H4 (cell line): ENCODE data around the gene PLA2G2E. TPM values are rescaled to one million over a fixed set of nuclear protein-coding genes. Genes with fewer than 3 reads are reported as not detected.
"Not testable (repeated sequence)": the region's sequence is repeated elsewhere in the genome, so short reads cannot be mapped to it uniquely, and the experiment has no call there.

ENCODE experiments used
- DNase-seq: peaks from one replicate; pipeline ENCODE4 v3.0.0-alpha.2; 2015; ENCODE audit warnings: low spot score
- total RNA-seq: library from RNA; depleted of rRNA; stranded (reverse); fragments of >200 nt; shearing (Covaris generic); gene quantifications from 2 replicates; pipeline ENCODE4 v1.2.3, GENCODE V29; 2014

The PLA2G2E gene
- total RNA-seq, 1 experiment from 2014 or later, result not detected

DNA sequence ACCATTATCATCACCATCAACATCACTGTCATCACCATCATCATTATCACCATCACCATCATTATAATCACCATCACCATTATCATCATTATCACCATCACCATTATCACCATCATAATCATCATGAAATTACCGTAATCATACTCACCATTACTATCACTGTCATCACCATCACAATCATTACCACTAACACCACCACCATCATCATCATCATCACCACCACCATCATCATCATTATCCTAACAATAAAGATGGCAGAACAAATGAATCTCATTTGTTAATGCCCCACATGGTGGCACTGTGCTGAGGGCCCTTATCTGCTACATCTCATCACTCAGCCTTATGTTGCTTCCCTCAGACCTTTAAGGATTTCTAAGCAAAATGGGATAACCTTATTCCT, 9.4 kb upstream of the PLA2G2E start:
- DNase-seq, result no peak

DNA sequence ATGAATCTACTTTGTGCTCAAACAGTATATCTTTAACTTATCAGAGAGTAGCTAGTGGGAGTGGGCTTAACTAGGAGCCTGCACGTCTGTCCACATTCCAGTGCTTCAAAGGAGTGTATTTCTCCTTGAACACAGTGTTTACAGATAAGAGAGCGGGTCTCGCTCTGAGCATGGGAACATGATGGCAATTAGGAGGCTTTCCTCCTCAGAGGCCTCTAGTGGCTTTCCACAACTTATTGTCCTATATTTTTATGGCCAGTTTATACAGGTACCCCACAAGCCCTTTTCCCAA, 3.7 kb upstream of the PLA2G2E start:
- not testable (repeated sequence) for DNase-seq

DNA sequence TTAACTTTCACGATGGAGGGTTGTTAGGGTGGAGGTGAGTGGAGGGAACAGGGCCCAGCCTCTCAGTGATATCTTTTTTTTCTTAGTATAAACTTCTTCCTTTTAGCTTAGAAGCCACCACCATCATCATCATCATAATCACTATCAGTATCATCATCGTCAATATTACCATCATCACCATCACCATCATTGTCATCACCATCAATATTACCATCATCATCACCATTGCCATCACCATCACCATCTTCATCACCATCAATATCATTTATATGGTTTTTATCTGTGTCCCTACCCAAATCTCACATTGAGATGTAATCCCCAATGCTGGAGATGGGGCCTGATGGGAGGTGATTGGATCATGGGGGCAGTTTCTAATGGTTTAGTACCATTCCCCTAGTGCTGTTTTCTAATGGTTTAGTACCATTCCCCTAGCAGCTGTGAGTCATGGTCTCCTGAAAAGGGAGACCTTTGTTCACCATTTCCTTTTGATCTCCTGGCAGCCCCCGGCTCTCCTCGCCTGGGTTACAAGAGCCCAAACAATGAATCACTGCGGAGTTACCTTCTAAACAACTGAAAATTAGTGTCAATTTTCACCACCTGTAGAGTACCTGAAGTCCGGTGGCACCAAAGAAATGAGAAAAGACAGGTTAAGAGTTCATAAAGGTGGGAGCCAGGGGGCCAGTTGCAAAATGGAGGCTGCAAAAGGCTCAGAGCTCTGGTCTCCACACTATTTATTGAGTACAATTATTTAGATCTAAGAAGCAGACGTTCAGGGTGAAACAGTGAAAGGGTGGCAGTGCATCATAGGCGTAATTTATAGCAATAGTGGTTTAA, 3.1 kb upstream of the PLA2G2E start:
- DNase-seq, result no peak

DNA sequence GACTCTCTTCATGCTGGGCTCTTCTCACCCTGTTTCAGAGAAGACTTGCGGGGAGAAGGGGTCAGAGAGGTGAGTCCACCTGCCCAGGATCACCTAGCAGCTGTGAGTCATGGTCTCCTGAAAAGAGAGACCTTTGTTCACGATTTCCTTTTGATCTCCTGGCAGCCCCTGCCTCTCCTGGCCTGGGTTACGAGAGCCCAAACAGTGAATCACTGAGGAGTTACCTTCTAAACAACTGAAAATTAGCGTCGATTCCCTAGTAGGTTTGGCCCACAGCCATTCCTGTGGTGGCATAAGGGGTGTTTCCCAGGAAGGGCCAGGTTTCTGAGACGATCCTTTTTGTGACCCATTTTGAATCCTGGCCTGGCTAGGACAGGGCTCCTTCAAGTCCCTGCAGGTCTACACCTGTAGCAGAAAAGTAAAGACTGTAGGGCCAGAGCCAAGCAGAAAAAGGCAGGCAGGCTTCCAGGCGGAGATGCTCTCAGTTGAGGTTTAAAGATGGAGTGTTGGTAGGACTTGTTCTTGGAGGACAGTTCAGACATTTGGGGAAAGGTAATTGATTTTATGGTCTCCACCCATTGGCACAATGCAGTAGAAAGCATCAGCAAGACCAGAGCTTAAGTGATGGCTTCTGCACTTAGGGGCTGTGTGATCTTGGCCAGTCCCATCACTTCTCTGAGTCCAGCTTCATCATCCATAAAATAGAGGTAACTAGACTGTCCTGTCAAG, 2.1 kb upstream of the PLA2G2E start:
- DNase-seq, result peak; percentile 37

DNA sequence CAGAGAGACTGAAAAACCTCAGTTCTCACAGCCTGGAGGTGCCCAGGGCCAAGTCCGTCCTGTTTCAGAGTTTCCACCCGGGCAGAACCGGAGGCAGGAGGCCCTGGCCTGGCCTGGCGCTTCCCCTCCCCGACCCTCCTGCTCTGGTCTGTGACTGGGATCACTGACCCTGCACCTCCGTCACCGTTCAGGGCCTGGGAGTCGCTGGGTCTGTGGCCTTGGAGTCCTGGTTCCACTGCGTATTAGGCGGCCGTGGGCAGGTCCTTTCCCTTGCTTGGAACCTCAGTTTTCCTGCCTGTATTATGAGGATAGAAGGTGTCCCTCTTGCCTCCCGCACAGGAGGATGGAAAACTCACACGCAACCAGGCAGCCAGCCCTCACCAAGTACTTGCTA, 533 bp upstream of the PLA2G2E start:
- no peak for DNase-seq

DNA sequence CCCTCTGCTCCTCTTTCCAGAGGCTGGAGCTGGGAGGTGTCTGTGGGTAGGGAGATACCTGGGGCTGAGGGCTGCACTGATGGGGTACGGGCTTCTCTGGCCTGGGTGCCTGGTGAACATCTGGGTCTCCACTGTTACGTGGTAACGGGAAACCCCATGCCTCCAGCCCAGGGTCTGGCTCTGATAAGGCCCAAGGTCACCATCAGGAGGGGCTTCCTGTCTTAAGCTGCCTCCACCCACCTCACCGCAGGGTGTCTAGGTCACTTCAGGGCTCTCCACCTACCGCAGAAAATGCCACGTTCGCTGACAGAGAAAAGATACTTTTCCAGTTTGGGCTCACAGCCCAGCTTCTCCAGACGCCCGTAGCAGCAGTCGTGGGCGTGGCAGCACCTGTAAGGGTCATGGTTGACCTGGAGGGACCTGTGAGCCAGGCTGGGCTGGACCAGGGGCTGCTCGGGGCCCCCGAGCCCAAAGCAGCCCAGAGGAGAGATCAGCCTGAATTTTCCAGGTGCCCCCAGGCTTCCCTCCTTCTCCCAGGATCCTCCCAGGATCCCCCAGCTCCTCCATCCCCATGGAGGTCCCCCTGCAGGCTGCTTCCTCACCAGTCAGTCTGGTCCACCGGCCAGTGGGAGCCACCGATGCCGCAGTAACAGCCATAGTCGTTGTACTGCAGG, 1.3 kb downstream of the PLA2G2E start:
- DNase-seq, result no peak

DNA sequence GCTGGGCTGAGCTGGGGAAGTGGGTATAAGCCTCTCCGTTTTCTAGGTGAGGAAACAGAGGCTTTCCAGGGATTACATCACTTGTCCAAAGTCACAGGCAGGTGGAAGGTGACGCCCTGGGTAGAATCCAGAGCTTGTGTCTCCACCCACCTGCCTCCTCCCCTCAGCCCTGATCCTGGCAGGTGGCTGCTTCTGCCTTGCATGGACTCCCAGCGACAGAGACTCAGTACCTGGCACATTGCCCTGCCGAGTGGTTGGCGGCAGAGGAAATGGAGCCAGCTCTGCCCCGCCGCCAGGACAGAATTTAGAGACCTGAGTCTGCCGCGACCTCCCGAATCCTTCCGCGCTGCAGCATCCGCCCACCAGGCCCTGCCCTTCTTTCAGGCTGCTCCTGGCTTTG, 2.1 kb downstream of the PLA2G2E start:
- no peak for DNase-seq

DNA sequence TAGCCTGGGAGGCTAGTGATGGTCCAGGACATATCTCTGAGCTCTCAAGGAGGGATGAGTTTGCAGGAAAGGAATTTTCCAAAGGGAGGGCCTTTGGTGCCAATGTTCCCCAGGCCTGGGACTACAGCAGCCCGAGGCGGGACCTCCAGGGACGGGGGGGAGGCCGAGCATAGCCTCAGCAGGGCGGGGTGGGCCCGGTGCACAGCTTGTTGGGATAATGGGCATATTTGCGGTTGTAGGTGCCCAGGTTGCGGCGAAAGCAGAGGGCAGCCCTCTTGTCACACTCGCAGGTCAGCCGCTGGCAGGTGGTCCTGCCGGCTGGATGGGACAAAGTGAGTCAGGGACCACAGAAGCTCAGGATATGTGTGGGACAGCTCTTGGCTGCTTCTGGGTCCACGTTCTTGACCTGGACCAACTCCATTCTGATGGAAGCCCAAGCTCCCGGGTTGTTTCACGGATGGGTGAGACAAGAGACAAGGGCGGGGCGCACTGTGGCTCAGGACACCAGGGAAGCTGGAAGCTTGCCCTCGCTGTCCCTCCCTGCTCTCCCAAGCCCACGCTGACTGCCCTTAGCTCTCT, 3.2 kb downstream of the PLA2G2E start:
- DNase-seq, result no peak

DNA sequence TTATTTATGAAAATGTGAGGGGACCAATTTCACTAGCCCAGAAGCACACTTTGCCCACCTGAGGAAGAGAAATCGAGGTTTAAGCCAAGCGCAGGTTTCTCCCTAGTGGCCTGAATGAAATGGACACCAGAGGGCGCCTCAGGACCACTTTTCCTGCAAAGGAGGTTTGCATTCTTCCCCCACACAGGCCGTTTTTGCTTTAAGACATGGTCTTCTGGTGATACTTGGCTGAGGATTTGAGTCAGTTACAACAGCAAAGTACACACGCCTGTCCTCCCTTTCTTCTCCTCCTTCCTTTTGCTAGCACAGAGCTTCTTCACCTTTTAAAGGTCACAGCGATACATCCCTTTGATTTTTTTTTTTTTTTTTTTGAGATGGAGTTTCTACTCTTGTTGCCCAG, 5.4 kb downstream of the PLA2G2E start:
- peak; percentile 54 for DNase-seq

DNA sequence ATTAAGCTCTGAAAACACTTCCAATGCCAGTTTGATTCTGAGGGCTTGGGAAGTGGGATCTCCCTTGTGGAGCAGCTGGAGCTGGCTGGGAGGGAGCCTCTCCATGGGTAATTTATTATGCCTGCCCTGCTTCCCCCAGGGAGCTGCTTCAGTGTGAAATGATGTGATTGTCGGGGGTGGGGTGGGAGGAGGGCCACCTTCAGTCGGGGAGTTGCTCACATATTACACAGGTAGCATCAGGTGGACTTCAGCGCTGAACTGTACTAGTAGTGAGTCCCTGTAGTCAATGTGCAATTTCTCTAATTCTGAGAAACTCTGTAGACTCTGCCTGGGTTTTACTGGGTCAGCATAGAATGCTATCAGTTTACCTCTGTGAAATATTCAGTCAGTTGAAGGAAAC, 12.8 kb downstream of the PLA2G2E start:
- DNase-seq, result no peak

DNA sequence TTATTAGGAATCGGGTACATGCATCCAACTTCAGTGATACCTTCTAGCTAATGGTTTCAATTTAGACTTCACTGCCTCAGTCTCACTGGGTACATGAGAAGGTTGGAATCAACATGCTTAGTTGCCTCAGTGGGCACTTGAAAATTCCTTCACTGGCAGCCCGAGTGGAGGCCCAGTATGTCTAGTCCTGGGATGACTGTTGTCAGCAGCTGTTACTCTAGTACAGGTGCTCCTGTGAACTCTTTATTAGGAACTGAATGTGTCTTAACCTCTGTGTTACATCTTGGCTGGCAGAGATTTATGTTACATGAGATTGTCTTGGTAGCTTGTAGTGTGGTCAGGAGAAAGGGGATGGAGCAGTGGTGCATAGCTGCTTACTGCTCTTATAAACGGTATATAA, 13.4 kb downstream of the PLA2G2E start:
- no peak for DNase-seq

DNA sequence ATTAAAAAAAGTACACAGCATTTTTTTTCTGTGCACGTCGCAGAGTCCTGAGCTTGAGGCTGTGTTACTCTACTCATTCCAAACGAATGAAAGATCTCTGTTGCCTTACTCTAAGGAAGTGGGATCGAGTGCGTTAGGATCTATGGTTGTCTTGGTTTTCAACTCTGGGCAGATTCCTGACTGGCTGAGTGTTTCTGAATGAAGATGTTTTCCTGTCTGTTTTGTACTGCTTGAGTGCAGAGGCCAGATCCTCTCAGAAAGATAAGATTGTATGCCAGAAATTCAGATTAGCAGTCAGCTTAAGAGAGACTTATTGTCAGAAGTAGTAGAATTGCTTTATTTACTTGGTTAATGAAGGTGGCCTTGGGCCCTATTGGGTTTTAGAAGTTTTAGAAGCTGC, 14.0 kb downstream of the PLA2G2E start:
- DNase-seq, result no peak

DNA sequence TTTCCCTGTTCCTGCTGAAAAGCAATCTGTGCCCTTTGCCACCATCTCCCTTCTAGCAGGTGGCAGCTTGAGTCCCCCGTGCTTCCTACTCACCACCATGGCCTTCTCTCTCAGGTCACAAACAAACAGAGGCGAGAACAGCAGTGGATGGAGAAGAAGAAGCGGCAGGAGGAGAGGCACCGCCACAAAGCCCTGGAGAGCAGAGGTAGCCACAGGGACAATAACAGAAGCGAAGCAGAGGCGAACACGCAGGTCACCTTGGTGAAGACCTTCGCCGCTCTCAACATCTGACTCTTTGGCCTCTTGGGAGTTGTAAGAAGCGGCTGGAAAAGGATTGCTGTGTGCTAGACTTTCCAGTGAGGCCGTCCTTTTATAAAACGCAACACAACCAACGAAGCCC, 16.0 kb downstream of the PLA2G2E start:
- no peak for DNase-seq

DNA sequence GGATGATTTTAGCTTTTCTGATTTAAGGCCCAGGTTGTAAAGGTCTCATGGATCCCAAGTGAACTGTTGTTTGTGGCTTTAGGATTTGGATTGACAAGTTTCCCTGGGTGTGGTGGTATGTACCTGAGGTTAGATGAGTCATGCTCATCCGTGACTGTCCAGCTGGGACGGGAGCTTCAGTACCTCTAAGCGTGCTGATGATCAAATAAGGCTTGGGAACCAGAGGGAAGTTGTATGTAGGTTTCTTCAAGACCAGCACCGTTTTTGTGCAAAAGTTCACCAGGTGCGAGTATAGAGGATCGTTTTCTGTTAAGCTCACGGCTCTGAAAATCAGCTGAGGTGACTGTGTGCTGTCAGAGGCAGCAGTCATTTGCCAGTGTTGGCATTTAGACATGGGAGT, 19.8 kb downstream of the PLA2G2E start:
- DNase-seq, result no peak

DNA sequence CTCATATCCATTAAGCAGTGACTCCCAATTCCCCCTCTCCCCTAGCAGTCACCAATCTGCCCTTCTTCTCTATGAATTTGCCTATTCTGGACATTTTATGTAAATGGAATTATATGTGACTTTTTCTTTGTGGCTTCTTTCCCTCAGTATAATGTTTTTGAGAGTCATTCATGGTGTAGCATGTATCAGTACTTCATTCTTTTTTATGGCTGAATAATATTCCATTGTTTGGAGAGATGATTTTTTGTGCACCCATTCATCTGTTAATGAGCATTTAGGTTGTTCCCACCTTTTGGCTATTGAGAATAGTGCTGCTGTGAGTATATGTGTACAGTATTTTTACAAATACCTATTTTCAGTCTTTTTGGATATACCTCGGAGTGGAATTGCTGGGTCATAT, 21.8 kb downstream of the PLA2G2E start:
- DNase-seq, result no peak

DNA sequence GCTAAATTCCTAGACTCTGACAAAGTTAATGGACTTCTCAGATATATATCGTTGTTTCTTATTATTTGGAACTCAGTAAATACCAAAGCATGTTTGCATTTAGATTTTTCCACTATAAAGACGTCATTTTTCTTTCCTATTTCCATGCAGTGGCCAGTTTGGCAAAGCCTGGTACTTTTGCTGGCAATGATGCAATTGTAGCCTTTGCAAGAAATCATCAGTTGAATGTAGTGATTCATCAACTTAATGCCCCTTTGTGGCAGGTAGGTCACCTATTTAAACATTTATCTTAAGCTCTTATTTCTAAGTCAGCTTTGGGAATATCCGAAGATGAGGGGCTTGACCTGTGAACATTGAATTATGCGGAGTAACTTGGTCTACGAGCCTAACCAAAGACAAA, 29.2 kb downstream of the PLA2G2E start:
- DNase-seq, result no peak

DNA sequence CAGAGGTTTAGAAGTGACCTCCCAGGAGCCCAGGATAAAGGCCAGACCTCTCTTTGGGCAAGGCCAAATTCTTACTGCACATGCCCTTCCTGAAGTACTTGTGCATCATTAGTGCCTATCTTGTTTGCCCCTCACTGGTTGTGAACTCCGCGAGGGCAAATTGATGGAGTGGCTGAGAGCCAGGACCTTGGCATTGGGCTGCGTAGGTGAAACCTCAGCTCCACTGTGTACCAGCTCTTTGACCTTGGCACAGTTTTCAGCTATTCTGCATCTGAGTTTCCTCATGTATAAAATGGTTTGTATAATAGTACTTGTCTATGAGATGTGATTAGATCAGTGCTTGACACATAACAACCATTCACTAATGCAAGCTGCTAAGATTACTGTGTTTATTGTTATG, 29.7 kb downstream of the PLA2G2E start:
- no peak for DNase-seq

DNA sequence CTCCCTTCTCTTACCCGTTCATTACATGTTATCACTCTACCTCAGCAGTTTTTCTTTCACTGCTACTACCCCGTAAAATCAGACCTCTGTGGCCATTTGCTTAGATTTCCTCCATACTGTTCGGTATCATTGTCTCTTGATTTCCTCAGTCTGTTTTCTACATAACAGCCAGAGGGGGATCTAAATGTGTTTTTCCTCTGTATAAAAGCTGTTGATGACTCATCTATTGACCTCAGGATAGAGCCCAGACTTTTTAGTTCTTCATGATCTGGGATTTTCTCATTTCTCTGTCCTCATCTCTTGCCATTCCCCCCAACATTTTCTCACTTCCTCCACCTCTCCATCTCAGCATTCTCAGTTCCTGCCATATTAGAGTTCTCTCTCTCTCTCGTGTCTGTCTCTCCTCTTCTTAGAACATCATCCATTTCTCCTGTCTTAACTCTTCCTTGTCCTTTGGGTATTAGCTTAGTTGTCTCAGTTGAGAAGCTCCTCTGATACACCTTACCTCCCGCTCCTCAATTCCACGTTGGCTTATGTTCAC, 30.7 kb downstream of the PLA2G2E start:
- DNase-seq, result no peak

DNA sequence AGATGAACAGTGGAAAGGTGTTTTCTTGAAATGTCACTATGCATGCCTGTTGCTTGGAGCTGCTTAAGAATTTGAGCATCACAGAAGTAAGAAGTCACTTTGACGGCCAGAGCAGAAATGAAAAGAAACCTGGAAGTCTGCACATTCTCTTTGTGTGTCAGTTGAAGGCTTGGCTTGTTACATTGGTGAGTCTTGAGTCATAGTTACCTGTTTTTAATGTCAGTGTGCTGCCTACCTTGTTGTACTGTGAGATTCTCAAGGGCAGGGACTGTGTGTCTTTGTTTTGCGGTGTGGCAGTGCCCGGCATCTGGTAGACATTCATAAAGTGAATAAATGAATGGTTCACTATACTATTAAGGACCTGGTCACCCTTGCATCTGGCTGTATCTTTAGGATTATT, 31.3 kb downstream of the PLA2G2E start:
- DNase-seq, result no peak

DNA sequence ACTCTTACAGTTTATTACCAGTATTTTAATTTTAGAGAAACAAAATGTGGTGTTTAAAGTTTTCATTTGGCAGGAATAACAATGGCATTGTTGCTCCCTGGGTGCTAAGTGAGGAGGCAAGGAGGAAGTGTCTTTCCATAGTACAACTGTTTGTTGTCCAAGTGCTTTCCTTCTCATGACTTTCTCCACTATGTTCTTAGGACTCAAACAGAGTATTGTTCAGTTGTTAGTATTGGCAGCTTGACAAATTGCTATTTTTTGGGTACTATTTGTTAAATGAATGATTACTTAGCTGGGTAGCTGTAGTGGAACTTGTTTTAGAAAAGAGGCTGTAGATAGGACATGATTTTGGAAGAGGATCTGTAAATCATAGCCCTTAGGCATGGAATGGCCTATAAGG, 33.8 kb downstream of the PLA2G2E start:
- DNase-seq, result no peak

DNA sequence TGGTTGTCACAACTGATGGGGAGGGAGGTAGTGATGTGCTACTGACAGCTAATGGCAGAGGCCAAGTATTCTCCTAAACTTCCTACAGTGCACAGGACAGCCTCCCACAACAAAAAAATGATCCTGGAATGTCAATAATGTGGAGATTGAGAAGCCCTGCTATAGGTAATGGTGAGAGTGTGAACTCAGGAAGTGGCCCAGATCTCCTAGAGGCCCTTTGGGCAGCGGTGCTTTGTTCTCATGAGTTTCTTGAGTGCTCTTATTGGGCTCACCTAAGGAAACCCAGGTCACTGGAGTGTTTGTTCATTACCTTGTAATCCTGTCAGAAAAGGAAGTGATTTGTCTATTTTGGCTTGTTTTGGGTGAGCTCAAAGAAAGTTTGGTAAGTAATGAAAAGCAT, 35.3 kb downstream of the PLA2G2E start:
- DNase-seq, result no peak

DNA sequence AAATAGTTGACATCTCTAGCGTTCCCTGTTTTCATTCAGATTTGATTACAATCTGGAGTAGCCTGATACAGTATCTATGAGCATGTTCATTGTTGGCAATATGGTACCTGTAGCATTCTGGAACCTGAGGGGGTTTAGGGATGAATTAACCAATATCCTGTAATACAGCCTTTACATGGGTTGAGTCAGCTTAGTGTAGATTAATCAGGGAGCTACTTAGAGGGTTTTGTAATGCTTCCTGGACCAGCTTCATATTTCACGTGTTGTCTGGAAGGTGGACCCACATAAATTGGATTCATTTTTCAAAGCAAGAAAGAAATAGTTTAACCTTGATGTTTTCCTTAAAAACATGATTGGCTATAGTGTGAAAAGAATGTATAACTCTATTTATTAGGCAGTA, 37.6 kb downstream of the PLA2G2E start:
- no peak for DNase-seq
